K562 (cell line): ENCODE results near the gene CRYGA. TPM values are rescaled to one million over a fixed set of nuclear protein-coding genes. Genes with fewer than 3 reads are reported as not detected.
"Not testable (repeated sequence)": the region's sequence is repeated elsewhere in the genome, so short reads cannot be mapped to it uniquely, and the experiment has no call there.

ENCODE experiments used
- ATAC-seq: fragments of 200-7000 bp; cut with Tn5 transposase; 3 replicates; pipeline ENCODE4 v1.9.1; 2020; ENCODE audit warnings: moderate library complexity
- BruUV-seq: library from RNA; stranded (reverse); fragments of 400-500 nt; replicated peaks from 2 replicates; lab custom pipeline; 2021; lab: Mats Ljungman, UMichigan
- CTCF ChIA-PET: fragments of 300-600 bp; formaldehyde crosslinking; extraction: SDS; loops from one replicate; lab custom pipeline; 2021; ENCODE audit warnings: low intra/inter-chr PET ratio; lab: Yijun Ruan, JAX
- POLR2A ChIA-PET: fragments of 300-600, 350-650 bp; sonication (Branson Sonifier 250); formaldehyde crosslinking; extraction: SDS; loops from one replicate; lab custom pipeline; 2021; ENCODE audit warnings: antibody characterized with exemption, inconsistent platforms; lab: Yijun Ruan, JAX
- DNase-seq, 4 experiments: peaks; one replicate each; pipeline versions ENCODE4 v3.0.0 to v3.0.0-alpha.2; 2011 to 2018; ENCODE audit warnings: low spot score in 3 of 4, mixed read lengths in 3 of 4; ENCODE audit errors: extremely low read depth in 1 of 4
- FAIRE-seq: peaks from 2 replicates; lab custom pipeline; 2011; peaks lifted over from hg19 to GRCh38; lab: Jason Lieb, UNC
- H2AFZ ChIP-seq: 2 replicates; pipeline ENCODE4 v1.6.0; 2011; ENCODE audit warnings: low read depth, low read length, control low read depth, inconsistent platforms
- H3K27ac ChIP-seq: fragments of 200-600 bp; 3 replicates; pipeline ENCODE4 v1.8.0; 2011; ENCODE audit warnings: low read depth, mild to moderate bottlenecking, control low read depth, inconsistent platforms, low read length, moderate library complexity, mixed read lengths; ENCODE audit errors: extremely low read depth
- H3K27me3 ChIP-seq, 2 experiments: fragments of 300-600 bp in 1 of 2; 2 replicates in 1 of 2; 3 replicates in 1 of 2; pipeline versions ENCODE4 v1.6.0 to v1.8.0; 2011; ENCODE audit warnings: inconsistent platforms in 2 of 2, low read length in 2 of 2, mild to moderate bottlenecking in 1 of 2, mixed read lengths in 1 of 2, moderate library complexity in 1 of 2; ENCODE audit not compliant: control insufficient read depth in 2 of 2, insufficient read depth in 2 of 2
- H3K36me3 ChIP-seq: fragments of 300-600 bp; 3 replicates; pipeline ENCODE4 v1.8.0; 2011; ENCODE audit warnings: mild to moderate bottlenecking, low read length, inconsistent platforms; ENCODE audit not compliant: control insufficient read depth, insufficient read depth
- H3K4me1 ChIP-seq, 2 experiments: fragments of 200-600 bp in 1 of 2; replicated peaks in 1 of 2; 2 replicates in 1 of 2; 3 replicates in 1 of 2; pipeline versions ENCODE4 v1.5.1 to v1.8.0; 2011; ENCODE audit warnings: inconsistent platforms in 2 of 2, low read length in 2 of 2, mild to moderate bottlenecking in 1 of 2, mixed read lengths in 1 of 2, moderate library complexity in 1 of 2; ENCODE audit not compliant: control insufficient read depth in 2 of 2, insufficient read depth in 2 of 2
- H3K4me2 ChIP-seq: 2 replicates; pipeline ENCODE4 v1.6.1; 2011; ENCODE audit warnings: low read length, control low read depth, inconsistent platforms, mixed read lengths; ENCODE audit not compliant: insufficient read depth
- H3K4me3 ChIP-seq: fragments of 200-600 bp; sonication (generic), shearing (Covaris generic); 2 replicates; pipeline ENCODE4 v1.5.1; 2016; ENCODE audit warnings: control low read depth, inconsistent platforms
- H3K79me2 ChIP-seq: fragments of 200-600 bp; 3 replicates; pipeline ENCODE4 v1.8.0; 2011; ENCODE audit warnings: low read length, inconsistent platforms; ENCODE audit not compliant: control insufficient read depth, insufficient read depth
- H3K9ac ChIP-seq, 2 experiments: 2 replicates each; pipeline versions ENCODE4 v1.6.0 to v1.6.1; 2011; ENCODE audit warnings: low read depth in 2 of 2, low read length in 2 of 2, control low read depth in 1 of 2, inconsistent platforms in 1 of 2, mild to moderate bottlenecking in 1 of 2, mixed read lengths in 1 of 2; ENCODE audit not compliant: insufficient read depth in 1 of 2
- H3K9me1 ChIP-seq: one replicate; pipeline ENCODE4 v1.6.0; 2011; ENCODE audit warnings: inconsistent platforms, mild to moderate bottlenecking, low read length, moderate library complexity; ENCODE audit not compliant: control insufficient read depth, insufficient read depth
- H3K9me3 ChIP-seq: replicated peaks from 2 replicates; pipeline ENCODE4 v1.5.1; 2011; ENCODE audit warnings: low read depth, low read length, inconsistent platforms; ENCODE audit not compliant: control insufficient read depth, insufficient read depth
- H4K20me1 ChIP-seq: replicated peaks from 2 replicates; pipeline ENCODE4 v1.6.1; 2011; ENCODE audit warnings: low read length, inconsistent platforms, mixed read lengths; ENCODE audit not compliant: control insufficient read depth, insufficient read depth
- ARID1B ChIP-seq: fragments of 450-650 bp; IDR thresholded peaks from 2 replicates; pipeline ENCODE4 v1.6.1; 2016; ENCODE audit warnings: antibody characterized with exemption, mild to moderate bottlenecking, inconsistent platforms
- CBFA2T2 ChIP-seq: fragments of 450-650 bp; conservative IDR thresholded peaks from 2 replicates; pipeline ENCODE4 v1.6.1; 2017; ENCODE audit warnings: mild to moderate bottlenecking
- CBFA2T3 ChIP-seq: fragments of 450-650 bp; IDR thresholded peaks from 2 replicates; pipeline ENCODE4 v1.6.1; 2017
- KAT7 ChIP-seq: sonication (generic); formaldehyde crosslinking; IDR thresholded peaks from 2 replicates; pipeline ENCODE4 v1.8.0; 2022; ENCODE audit warnings: missing genetic modification reagents, mild to moderate bottlenecking, borderline replicate concordance
- NR2C1 ChIP-seq, 2 experiments: fragments of 450-650 bp; IDR thresholded peaks; 2 replicates each; pipeline ENCODE4 v1.6.1; 2017; ENCODE audit warnings: mild to moderate bottlenecking in 2 of 2, antibody characterized with exemption in 1 of 2, inconsistent platforms in 1 of 2, missing compliant biosample characterization in 1 of 2, missing genetic modification characterization in 1 of 2
- PRDM10 ChIP-seq: fragments of 450-650 bp; IDR thresholded peaks from 2 replicates; pipeline ENCODE4 v1.6.1; 2018; ENCODE audit not compliant: partially characterized antibody
- SIRT6 ChIP-seq: IDR thresholded peaks from one replicate; pipeline ENCODE4 v1.6.1; 2012; ENCODE audit warnings: low read depth, mild to moderate bottlenecking, control low read depth, inconsistent platforms, low read length, moderate library complexity
- SMAD3 ChIP-seq: fragments of 450-650 bp; formaldehyde crosslinking; conservative IDR thresholded peaks from 2 replicates; pipeline ENCODE4 v1.4.0; 2020; ENCODE audit warnings: mild to moderate bottlenecking
- TAL1 ChIP-seq: fragments of 450-650 bp; IDR thresholded peaks from 2 replicates; pipeline ENCODE4 v1.6.1; 2016; ENCODE audit warnings: mild to moderate bottlenecking
- TBL1XR1 ChIP-seq, 2 experiments: IDR thresholded peaks; 2 replicates each; pipeline ENCODE4 v1.6.1; 2012; ENCODE audit warnings: improper control_type of control experiment in 2 of 2, low read length in 2 of 2, mild to moderate bottlenecking in 1 of 2
- TCF3 ChIP-seq: sonication (generic); formaldehyde crosslinking; IDR thresholded peaks from 2 replicates; pipeline ENCODE4 v1.4.0; 2020; ENCODE audit warnings: mild to moderate bottlenecking, missing genetic modification reagents
- TRIM24 ChIP-seq, 2 experiments: fragments of 450-650 bp; IDR thresholded peaks; 2 replicates each; pipeline ENCODE4 v1.6.1; 2016
- ZFX ChIP-seq: sonication (generic); formaldehyde crosslinking; IDR thresholded peaks from 2 replicates; pipeline ENCODE4 v1.8.0; 2022; ENCODE audit warnings: mild to moderate bottlenecking, missing genetic modification reagents, moderate library complexity
- WGBS: fragments of 100-300 bp; shearing (Covaris generic); methylation state at CpG from one replicate; pipeline ENCODE4 v1.1.6; 2016; ENCODE audit warnings: low coverage, mixed read lengths; ENCODE audit not compliant: insufficient coverage; ENCODE audit errors: missing lambda C conversion rate; 5-methylcytosine and 5-hydroxymethylcytosine counted together
- in situ Hi-C: fragments of 300-500 bp; cut with MboI; formaldehyde crosslinking; loops from 4 replicates; pipeline ENCODE4 v1.15.0; 2018; ENCODE audit warnings: inconsistent platforms, mixed read lengths
- intact Hi-C: fragments of 100-400 bp; cut with micrococcal nuclease; formaldehyde crosslinking; loops from 2 replicates; pipeline ENCODE4 v1.14.2; 2022
- polyA plus RNA-seq, 8 experiments: library from polyadenylated mRNA; depleted of rRNA in 4 of 8; stranded (reverse) in 5 of 8; unstranded in 3 of 8; fragments of >200 nt; fragmentation: Nextera tagmentation in 2 of 8; fragmentation: Illumina TruSeq in 1 of 8; extraction: Ambion mirVana in 2 of 8; extraction: Trizol in 1 of 8; gene quantifications; 2 replicates each; pipeline versions ENCODE4 v1.2.1 to v1.2.3, GENCODE V29; 2011 to 2014; ENCODE audit warnings: inconsistent platforms in 1 of 8, missing spikeins in 1 of 8
- total RNA-seq, 7 experiments: library from RNA; depleted of rRNA in 6 of 7; stranded (reverse); fragments of >200 nt in 6 of 7; fragmentation: Illumina TruSeq in 2 of 7; extraction: Trizol in 2 of 7; gene quantifications; 2 replicates each; pipeline versions ENCODE4 v1.2.1 to v1.2.3, GENCODE V29; 2011 to 2021; ENCODE audit warnings: low replicate concordance in 1 of 7

The CRYGA gene
- total and polyA plus RNA-seq, 9 of the 15 experiments (the other 6 are each of a cell fraction or from before 2014, with no cell fraction given): not detected

GRCh38 chr2:208117390-208117789 is 46.0 kb downstream of the CRYGA start:
- H3K4me2 ChIP-seq, H3K4me3 ChIP-seq, ATAC-seq, H2AFZ ChIP-seq, H4K20me1 ChIP-seq, in situ Hi-C loops, H3K36me3 ChIP-seq, FAIRE-seq, CTCF ChIA-PET, H3K9me3 ChIP-seq, H3K27ac ChIP-seq, H3K4me1 ChIP-seq, H3K27me3 ChIP-seq, DNase-seq, H3K79me2 ChIP-seq, BruUV-seq, H3K9me1 ChIP-seq, H3K9ac ChIP-seq, intact Hi-C loops: not testable (repeated sequence)
- TF ChIP-seq TRIM24 (IDR thresholded peaks at IDR 0.05): peak; percentile 60 to 72
- peak; percentile 38; the same call in 1 of the 2 replicates for TF ChIP-seq ARID1B
- TF ChIP-seq TCF3 (CRISPR knock-in tag): peak; percentile 59
- TF ChIP-seq TAL1: peak; percentile 53
- peak; percentile 59; the same call in 1 of the 2 replicates for TF ChIP-seq NR2C1 (IDR thresholded peaks at IDR 0.05)
- TF ChIP-seq NR2C1 (tag; IDR thresholded peaks at IDR 0.05): peak; percentile 55; the same call in 1 of the 2 replicates
- peak; percentile 63 for TF ChIP-seq CBFA2T3
- TF ChIP-seq CBFA2T2: peak; percentile 36
- 33% methylated on average over 11 of the region's 11 CpGs for WGBS
- POLR2A ChIA-PET: interaction anchor here (0.6 kb wide), 1 partner anchor 10 kb away, joined by 3 read pairs; no protein-coding TSS in a partner anchor

DNA sequence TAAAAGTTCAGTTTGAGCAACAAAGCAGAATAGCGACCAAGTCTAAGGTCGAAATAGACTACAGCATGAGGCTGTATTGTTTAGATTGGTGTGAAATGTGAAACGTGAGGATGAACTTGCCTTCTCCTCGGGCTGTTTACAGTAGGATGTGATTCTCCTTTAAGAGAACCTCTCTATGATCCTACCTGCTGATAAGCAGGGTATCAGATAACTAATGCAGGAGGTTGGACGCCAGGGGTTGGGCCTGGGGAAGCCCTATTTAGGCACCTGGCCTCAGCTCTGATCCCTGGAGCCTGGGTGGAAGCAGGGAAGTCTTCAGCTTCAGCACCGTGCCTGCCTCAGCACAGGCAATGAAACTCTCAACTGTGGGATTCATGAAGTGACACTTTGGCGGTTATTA is 50.4 kb downstream of the CRYGA start:
- no TSS peak for BruUV-seq
- no peaks in the 10 kb centered on the region for H3K9me1 ChIP-seq
- no peak overlapping the region for H2AFZ ChIP-seq
- no peaks in the 10 kb centered on the region for H3K4me1 ChIP-seq
- POLR2A ChIA-PET: no interaction called here
- CTCF ChIA-PET: interaction anchor here (0.6 kb wide), 1 partner anchor 9 kb away, joined by 5 read pairs; no protein-coding TSS in a partner anchor
- H3K9me3 ChIP-seq: no peaks in the 10 kb centered on the region
- no peaks in the 10 kb centered on the region for H3K36me3 ChIP-seq
- H4K20me1 ChIP-seq: no peaks in the 10 kb centered on the region
- DNase-seq (no peak), ATAC-seq (no peak), FAIRE-seq (no peak)
- no peaks in the 10 kb centered on the region for H3K79me2 ChIP-seq
- H3K27ac ChIP-seq: no peak overlapping the region
- H3K4me3 ChIP-seq: no peak overlapping the region
- 17% methylated on average over 7 of the region's 7 CpGs for WGBS
- no peaks in the 10 kb centered on the region for H3K27me3 ChIP-seq
- intact Hi-C loops (no loop called here), in situ Hi-C loops (no loop called here)
- H3K9ac ChIP-seq: no peak overlapping the region
- H3K4me2 ChIP-seq: no peak overlapping the region
- TF ChIP-seq TBL1XR1 (IDR thresholded peaks at IDR 0.05; ENCODE audit: low read length in 2 of 2) (no peak), SMAD3 (CRISPR knock-in tag) (no peak), SIRT6 (no peak), ZFX (CRISPR knock-in tag) (no peak), PRDM10 (no peak), KAT7 (no peak)
